Measurements from ENCODE around the gene PPP1R12C.
"Not testable (repeated sequence)": the region's sequence is repeated elsewhere in the genome, so short reads cannot be mapped to it uniquely, and the experiment has no call there.

The PPP1R12C gene

DNA sequence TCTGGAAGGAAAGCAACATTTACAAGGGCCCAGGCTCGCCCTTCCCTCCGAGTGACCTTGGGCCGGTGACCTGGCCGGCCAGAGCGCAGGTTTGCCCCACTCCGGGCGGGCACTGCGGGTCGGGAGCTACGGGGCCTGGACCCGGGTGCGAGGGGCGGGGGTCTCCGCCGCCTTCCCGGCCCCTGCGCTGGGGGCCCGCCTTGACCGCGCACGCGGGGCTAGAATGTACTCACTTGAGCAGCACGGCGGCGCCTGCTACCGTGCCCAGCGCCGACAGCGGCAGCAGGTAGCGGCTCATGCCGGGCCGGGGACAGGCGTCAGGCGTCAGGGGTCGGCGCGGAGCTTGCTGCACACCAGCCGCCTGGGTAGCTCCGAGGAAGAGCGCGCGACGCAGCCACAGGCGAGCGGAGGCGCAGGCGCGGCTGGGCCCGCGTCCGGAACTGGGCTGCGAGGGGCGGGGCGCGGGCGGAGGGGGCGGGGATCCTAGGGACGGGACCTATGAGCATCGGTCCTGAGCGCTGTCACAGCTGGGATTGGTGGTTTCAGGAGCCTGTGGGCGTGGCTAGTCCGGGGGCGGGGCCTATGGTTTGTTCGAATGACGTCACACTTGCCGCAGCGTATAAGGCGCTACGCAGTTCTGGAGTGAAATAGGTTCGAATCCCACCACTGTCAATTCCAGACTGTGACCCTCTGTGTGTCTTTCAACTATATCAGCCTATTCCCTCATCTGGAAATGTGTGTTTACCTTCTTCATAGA lies 54.5 kb downstream of the PPP1R12C start, which contains the start of gene RDH13:
Gene RDH13 (minus strand): TSS at position 414 of the 757 bp plus-strand sequence. CDS start 116 bp downstream, at position 298.
- TF ChIP-seq ZFX (IDR thresholded peaks at IDR 0.05), result peak; percentile 55; the same call in 1 of the 2 replicates
- TF ChIP-seq, protein P1, sequence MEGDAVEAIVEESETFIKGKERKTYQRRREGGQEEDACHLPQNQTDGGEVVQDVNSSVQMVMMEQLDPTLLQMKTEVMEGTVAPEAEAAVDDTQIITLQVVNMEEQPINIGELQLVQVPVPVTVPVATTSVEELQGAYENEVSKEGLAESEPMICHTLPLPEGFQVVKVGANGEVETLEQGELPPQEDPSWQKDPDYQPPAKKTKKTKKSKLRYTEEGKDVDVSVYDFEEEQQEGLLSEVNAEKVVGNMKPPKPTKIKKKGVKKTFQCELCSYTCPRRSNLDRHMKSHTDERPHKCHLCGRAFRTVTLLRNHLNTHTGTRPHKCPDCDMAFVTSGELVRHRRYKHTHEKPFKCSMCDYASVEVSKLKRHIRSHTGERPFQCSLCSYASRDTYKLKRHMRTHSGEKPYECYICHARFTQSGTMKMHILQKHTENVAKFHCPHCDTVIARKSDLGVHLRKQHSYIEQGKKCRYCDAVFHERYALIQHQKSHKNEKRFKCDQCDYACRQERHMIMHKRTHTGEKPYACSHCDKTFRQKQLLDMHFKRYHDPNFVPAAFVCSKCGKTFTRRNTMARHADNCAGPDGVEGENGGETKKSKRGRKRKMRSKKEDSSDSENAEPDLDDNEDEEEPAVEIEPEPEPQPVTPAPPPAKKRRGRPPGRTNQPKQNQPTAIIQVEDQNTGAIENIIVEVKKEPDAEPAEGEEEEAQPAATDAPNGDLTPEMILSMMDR (conservative IDR thresholded peaks at IDR 0.05), result no peak
- peak within 1 kb of the TSS; percentile 90 for H3K27ac ChIP-seq

DNA sequence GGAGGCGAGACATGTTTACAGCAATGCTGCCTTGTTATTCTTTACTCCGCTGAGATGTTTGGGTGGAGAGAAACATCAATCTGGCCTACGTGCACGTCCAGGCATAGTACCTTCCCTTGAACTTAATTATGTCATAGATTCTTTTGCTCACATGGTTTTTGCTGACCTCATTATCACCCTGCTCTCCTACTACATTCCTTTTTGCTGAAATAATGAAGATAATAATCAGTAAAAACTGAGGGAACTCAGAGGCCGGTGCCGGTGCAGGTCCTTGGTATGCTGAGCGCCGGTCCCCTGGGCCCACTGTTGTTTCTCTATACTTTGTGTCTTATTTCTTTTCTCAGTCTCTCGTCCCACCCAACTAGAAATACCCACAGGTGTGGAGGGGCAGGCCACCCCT lies 57.1 kb downstream of the PPP1R12C start:
- H3K27ac ChIP-seq, result not testable (repeated sequence)

DNA sequence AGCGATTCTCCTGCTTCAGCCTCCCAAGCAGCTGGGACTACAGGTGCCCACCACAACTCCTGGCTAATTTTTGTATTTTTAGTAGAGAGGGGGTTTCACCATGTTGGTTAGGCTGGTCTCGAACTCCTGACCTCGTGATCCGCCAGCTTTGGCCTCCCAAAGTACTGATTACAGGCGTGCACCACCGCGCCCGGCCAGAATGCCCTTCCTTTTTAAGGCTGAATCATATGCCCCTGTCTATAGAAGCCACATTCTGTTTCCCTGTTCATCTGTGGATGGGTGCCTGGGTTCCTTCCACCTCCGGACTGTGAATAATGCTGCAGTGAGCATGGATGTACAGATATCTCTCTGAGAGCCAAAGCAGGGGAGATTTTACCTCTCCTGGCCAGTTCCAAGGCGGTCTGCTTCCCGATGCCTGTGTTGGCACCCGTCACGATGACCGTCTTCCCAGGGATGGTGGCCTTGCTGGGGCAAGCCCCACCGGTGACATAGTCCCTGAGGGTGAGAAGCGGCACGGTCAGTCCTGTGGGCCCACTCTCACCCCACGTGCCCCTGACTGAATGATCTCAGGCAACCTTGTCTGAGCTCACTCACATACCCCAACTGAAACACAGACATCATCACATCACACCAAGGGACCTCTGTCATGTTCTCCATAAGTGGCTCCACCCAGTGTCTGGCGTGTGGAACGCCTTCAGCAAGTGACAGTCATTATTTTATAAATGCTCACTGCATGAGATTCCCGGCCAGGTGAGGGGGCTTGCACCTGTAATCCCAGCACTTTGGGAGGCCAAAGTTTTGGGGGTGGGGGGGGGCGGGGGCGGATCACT lies 58.4 kb downstream of the PPP1R12C start:
- TF ChIP-seq, protein P1 (conservative IDR thresholded peaks at IDR 0.05), result no peak
- no peak for TF ChIP-seq ZFX (IDR thresholded peaks at IDR 0.05)
- H3K27ac ChIP-seq, result no peak overlapping the region

DNA sequence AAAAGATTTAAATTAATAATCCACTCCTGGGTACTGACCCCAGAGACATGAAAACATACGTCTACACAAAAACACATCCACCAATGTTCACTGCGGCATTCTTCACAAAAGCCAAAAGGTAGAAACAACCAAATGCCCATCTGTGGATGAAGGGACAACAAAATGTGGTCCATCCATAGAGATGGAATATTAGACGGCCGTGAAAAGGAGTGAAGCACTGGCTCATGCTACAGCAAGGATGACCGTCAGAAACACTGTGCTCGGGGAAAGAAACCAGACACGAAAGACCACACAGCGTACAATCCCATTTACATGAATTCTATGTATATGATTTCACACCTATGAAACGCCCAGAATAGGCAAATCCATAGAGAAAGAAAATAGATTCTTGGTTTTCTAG lies 60.6 kb downstream of the PPP1R12C start:
- TF ChIP-seq, protein P1 (conservative IDR thresholded peaks at IDR 0.05), result no peak
- no peak for TF ChIP-seq ZFX (IDR thresholded peaks at IDR 0.05)
- no peak overlapping the region for H3K27ac ChIP-seq

DNA sequence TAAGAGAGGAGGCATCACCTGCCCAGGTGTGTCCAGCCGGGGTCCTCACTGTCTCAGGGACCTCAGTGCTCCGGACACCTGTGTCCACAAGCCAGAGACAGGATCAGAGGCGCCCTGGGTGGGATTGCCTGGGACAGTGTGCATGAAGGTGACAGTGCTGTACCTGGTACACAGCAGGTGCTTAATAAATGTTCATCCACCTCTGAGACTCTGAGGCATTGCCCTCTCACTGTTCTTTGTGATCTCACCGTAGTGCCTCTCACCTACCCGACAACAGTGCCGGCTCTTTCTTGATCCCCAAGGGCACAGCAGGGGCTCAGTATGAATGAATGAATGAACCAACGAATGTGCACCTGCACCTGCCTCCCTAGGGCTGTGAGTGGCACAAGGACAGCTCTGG lies 63.7 kb downstream of the PPP1R12C start:
- no peak overlapping the region for H3K27ac ChIP-seq
- TF ChIP-seq ZFX (IDR thresholded peaks at IDR 0.05), result no peak
- TF ChIP-seq, protein P1 (conservative IDR thresholded peaks at IDR 0.05), result no peak

DNA sequence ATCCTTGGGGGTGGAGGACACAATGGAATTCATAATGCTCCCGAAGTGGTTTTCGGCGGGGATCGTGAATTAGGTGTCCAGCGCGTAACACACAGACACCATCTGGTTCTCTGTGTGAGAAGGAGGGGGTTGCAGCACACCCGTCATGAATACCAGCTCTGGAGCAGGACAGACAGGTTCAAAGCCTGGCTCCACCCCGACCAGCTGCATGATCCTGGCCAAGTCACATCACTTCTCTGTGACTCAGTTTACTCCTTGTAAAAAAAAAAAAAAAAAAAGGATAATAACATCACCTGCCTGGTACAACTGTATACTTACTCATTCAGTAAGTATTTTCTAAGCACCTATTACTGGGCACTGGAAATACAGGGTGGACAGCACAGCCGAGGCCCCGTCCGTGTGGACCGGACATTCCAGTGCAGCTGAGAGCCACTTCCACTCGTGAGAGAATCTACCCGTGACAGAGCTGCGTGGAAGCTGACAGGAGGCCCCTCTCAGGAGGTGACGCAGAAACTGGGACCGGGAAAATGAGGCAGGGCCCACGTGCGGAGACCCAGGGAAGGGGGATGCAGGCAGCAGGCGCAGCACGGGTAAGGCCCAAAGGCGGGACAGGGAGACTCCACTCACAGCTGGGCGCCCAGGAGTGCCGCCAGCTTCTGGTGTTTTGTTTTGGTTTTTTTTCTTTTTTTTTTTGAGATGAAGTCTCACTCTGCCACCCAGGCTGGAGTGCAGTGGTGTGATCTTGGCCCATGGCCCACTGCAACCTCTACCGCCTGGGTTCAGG lies 66.5 kb downstream of the PPP1R12C start:
- H3K27ac ChIP-seq, result no peak overlapping the region
- TF ChIP-seq, protein P1 (conservative IDR thresholded peaks at IDR 0.05), result no peak
- no peak for TF ChIP-seq ZFX (IDR thresholded peaks at IDR 0.05)

DNA sequence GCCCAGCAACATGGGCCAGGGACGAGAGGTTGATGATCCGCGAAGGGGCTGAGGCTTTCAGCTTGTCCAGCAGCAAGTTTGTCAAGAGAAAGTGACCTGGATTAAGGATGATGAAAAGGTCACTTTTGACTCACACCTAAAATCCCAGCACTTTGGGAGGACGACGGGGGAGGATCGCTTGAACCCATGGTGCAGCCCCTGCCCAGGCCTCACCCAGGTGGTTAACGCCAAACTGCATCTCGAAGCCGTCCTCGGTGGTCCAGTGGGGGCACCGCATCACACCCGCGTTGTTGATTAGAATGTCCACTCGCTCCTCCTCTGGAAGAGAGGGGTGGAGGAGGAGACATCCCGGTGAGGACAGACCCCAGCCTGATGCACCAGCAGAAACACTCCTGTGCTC lies 69.0 kb downstream of the PPP1R12C start:
- H3K27ac ChIP-seq, result no peak overlapping the region
- TF ChIP-seq, protein P1 (conservative IDR thresholded peaks at IDR 0.05), result no peak
- no peak for TF ChIP-seq ZFX (IDR thresholded peaks at IDR 0.05)
